GM18508 (cell line): ENCODE measurements around the gene OR10AD1.

Experiments
- ATAC-seq: cut with Tn5 transposase; IDR thresholded peaks from one replicate; pipeline ENCODE4 v1.9.1; 2021; ENCODE audit warnings: moderate number of reproducible peaks; ENCODE audit not compliant: insufficient read depth, unreplicated experiment

OR10AD1 gene

GRCh38 chr12:48192861-48193260, 10.2 kb downstream of the OR10AD1 start:
- no peak for ATAC-seq

DNA sequence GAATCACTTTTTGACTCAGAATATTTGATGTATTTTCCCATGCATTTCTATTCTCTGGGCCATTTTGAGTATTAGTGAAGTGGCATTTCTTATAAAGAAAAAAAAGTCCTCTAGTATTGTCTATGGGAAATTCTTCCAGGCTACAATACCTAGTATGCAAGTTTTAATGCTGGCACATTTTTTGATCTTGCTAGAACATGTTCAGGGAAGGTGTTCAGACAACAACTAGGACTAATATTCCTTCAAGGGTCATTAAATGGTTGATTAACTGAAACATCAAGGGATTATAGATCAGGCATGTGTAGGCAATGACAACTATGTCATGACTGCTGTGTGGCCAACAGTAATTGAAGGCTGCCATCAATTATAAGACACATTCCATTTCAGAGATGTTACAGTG, 12.0 kb downstream of the OR10AD1 start:
- no peak for ATAC-seq

- no peak for ATAC-seq
Observed at GRCh38 chr12:48189331-48190125, 13.6 kb downstream of the OR10AD1 start.

DNA sequence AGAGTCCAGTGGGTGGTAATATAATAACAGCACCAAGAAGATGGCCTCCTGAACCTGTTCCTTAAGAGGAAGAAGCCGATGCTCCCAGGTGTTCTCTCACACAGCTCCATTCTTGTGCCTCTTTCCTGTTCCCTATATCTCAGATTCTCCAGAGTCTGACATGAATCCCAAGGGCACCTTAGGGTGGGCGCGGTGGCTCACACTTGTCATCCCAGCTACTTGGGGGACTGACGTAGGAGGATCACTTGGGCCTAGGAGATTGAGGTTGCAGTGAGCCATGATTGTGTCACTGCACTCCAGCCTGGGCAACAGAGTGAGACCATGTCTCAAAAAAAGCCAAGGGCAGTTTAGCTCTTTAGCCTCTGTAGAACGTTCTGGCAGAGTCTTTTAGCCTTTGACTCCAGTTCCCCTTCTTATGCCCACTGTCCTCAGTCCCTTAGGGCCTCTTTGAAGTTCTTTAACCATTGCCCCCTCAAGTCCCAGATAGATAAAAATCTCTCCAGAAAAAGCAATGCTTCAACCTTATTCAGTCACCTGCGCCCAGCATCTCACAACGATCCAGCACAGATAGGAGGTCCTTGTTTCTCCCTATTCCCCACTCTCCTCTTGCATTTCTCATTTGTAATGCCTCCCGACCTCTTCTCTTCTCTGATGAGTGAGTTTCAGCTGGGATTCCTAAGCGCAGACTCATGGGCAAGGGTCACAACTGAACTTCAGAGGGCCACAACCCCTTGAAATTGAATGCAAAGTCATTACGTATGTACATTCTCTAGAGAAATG, 15.0 kb downstream of the OR10AD1 start:
- ATAC-seq = no peak

- ATAC-seq = no peak
Observed at GRCh38 chr12:48185181-48185919, 17.7 kb downstream of the OR10AD1 start.

DNA sequence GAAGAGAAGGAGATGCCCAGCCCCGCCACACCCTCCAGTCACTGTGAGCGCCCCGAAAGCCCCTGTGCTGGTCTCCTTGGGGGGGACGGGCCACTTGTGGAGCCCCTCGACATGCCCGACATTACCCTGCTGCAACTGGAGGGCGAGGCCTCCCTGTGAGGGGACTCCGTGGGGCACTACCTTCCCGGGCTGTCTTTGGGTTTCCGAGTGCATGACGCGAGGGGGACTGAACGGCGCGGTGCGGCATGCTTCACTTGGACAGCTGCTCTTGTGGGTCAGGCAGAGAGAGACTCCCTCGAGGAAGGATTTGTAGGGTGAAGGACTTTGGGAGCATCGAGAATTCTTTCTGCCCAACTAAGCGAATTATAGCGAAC, 18.6 kb downstream of the OR10AD1 start:
- no peak for ATAC-seq

- ATAC-seq = no peak
Observed at GRCh38 chr12:48183876-48184548, 19.1 kb downstream of the OR10AD1 start.

DNA sequence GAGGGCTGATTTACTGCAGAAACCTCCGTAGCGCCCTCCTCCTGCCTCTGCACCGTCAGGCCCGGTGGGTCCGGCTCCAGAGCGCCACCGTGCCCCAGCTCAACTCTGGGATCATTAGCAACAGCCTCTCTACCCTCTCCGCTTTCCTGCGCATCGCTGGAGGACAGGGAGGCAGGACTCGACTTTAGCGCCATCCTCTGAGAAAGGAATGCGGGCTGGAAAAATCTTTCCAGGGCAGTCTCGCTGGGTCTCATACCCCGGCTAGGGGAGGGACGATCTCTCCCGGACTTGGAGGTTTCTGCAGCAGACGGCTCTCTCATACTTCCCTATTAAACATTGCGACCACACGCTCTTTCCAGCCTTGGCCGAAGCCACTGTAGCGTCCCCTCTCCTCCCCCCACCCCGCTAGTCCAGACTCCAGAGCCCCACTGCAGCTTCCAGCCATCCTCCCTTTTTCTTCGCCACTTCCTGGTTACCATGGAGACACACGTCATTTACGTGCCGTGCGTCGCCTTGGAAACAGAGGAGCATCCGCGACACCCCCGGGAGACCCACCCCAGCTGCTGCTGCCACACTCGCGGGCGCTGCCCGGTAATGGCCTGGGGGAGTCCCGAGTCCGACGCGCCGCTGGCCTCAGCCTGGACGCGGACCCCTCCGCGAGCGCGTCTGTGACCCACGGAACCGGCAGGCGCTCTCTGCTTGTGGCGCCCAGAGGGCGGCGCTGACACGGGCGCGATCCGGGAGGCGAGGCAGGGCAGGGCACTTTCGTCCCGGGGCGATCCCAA, 19.8 kb downstream of the OR10AD1 start, which contains the start of gene CCDC184:
Gene CCDC184 (plus strand): TSS at position 554 of the 785 bp plus-strand sequence. CDS start 479 bp downstream, outside the sequence.
- ATAC-seq = no peak

GRCh38 chr12:48182631-48183030, 20.5 kb downstream of the OR10AD1 start:
- ATAC-seq = no peak

- ATAC-seq = no peak
Observed at GRCh38 chr12:48180857-48181495, 22.1 kb downstream of the OR10AD1 start.

GRCh38 chr12:48180424-48180823, 22.7 kb downstream of the OR10AD1 start:
- no peak for ATAC-seq

- ATAC-seq = no peak
Observed at GRCh38 chr12:48179466-48179865, 23.6 kb downstream of the OR10AD1 start.

DNA sequence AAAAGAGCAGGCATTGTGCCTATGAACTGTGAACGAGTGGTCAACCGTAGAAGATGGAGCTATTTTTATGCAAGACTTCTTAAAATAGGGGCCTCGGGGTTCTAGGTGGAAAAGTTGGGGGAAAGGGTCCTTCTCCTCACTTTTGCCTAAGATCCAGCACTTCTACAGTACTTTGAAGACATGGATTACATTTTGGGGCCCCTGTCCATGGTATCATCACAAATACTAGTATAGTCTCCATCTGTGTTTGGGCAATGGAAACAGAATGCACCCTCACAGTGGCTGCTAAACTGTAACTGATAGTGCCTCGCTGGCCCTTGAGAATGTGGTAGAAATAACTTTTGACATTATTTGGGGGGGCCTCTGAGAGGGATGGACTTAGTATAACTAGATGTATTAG, 25.1 kb downstream of the OR10AD1 start:
- ATAC-seq = no peak

DNA sequence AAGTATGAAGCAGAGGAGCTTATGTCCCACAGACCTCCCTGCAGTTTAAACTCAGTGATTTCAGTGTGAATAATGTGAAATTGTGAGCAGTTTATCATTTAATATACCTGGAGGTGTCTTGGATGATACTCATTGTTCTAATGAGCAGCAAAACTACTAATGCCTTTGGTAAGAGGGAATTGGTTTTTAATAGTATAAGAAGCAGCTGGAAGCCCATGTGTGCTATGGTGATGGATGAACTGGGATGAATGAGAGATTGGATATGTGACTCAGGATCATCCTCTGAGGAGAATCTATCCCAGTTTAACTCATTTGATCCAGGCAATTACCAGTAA, 26.7 kb downstream of the OR10AD1 start:
- no peak for ATAC-seq

GRCh38 chr12:48175613-48176416, 27.3 kb downstream of the OR10AD1 start:
- no peak for ATAC-seq

DNA sequence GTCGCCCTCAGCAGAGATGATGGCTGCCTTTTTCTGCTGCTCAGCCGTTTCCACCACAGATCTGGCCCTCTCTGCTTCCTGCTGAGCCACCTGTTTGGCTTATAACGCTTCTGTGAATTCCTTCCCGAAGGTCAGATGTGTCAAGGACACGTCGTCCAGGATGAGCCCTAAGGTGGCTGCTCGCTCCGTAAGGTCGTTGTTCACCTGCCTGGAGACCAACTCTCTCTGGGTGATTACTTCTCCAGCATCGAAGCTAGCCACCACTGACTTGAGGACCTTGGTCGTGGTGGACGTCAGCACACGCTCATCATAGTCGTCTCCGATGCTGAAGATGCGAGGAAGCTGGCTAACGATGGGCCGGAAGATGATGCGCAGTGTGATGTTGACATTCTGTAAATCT, 34.1 kb downstream of the OR10AD1 start:
- no peak for ATAC-seq

GRCh38 chr12:48165089-48165981, 37.8 kb downstream of the OR10AD1 start:
- no peak for ATAC-seq
